Caco-2 (cell line): ENCODE measurements around the gene RIMS4. TPM values are rescaled to one million over a fixed set of nuclear protein-coding genes. Genes with fewer than 3 reads are reported as not detected.
A peak's percentile ranks its signal among the peaks of the same experiment; 100 is the strongest.

Source experiments
- BruUV-seq: library from RNA; stranded (reverse); fragments of 400-500 nt; replicated peaks from 2 replicates; lab custom pipeline; 2021; lab: Mats Ljungman, UMichigan
- CTCF ChIA-PET: fragments of 300-600 bp; sonication (Branson Sonifier 250); formaldehyde crosslinking; loops from one replicate; lab custom pipeline; 2022; ENCODE audit warnings: antibody characterized with exemption; lab: Charles Lee
- POLR2A ChIA-PET: fragments of 300-600 bp; sonication (Branson Sonifier 250); formaldehyde crosslinking; loops from one replicate; lab custom pipeline; 2022; ENCODE audit warnings: antibody characterized with exemption; lab: Charles Lee
- DNase-seq, 2 experiments: peaks; one replicate each; pipeline versions ENCODE4 v3.0.0 to v3.0.0-alpha.2; 2020 to 2022
- H3K27me3 ChIP-seq: replicated peaks from 2 replicates; pipeline ENCODE4 v1.6.0; 2011; ENCODE audit warnings: low read length; ENCODE audit not compliant: control insufficient read depth, insufficient read depth
- H3K36me3 ChIP-seq: 2 replicates; pipeline ENCODE4 v1.5.1; 2011; ENCODE audit warnings: low read length; ENCODE audit not compliant: control insufficient read depth, insufficient read depth
- H3K4me1 ChIP-seq: fragments of 250-450 bp; sonication (Bioruptor Pico); 2 replicates; pipeline ENCODE4 v1.5.1; 2020; ENCODE audit warnings: mild to moderate bottlenecking
- H3K4me3 ChIP-seq: 2 replicates; pipeline ENCODE4 v1.5.1; 2011; ENCODE audit warnings: low read depth, mild to moderate bottlenecking, control low read depth, low read length
- H3K9me3 ChIP-seq: fragments of 250-450 bp; sonication (Bioruptor Pico); 2 replicates; pipeline ENCODE4 v1.5.1; 2020; ENCODE audit warnings: mild to moderate bottlenecking, moderate library complexity
- H3K27ac Mint-ChIP-seq: one replicate; pipeline ENCODE4 v1.8.0; 2022; ENCODE audit warnings: mixed read lengths; ENCODE audit not compliant: unreplicated experiment
- H3K27me3 Mint-ChIP-seq: one replicate; pipeline ENCODE4 v1.8.0; 2022; ENCODE audit warnings: mixed read lengths; ENCODE audit not compliant: insufficient read depth, unreplicated experiment
- H3K36me3 Mint-ChIP-seq: one replicate; pipeline ENCODE4 v1.8.0; 2022; ENCODE audit warnings: mild to moderate bottlenecking, mixed read lengths; ENCODE audit not compliant: insufficient read depth, unreplicated experiment
- H3K4me1 Mint-ChIP-seq: one replicate; pipeline ENCODE4 v1.8.0; 2022; ENCODE audit warnings: low read depth, mixed read lengths; ENCODE audit not compliant: unreplicated experiment
- H3K4me3 Mint-ChIP-seq: one replicate; pipeline ENCODE4 v1.8.0; 2022; ENCODE audit warnings: mild to moderate bottlenecking, moderate library complexity, mixed read lengths; ENCODE audit not compliant: unreplicated experiment
- H3K9me3 Mint-ChIP-seq: one replicate; pipeline ENCODE4 v1.8.0; 2022; ENCODE audit warnings: mixed read lengths; ENCODE audit not compliant: unreplicated experiment
- CTCF ChIP-seq, 2 experiments: fragments of 200-600 bp in 1 of 2; IDR thresholded peaks; 1 replicate in 1 of 2; 2 replicates in 1 of 2; pipeline versions ENCODE4 v1.5.1 to v1.8.0; 2011 to 2022; ENCODE audit warnings: antibody characterized with exemption in 1 of 2, control low read depth in 1 of 2, inconsistent platforms in 1 of 2, low read depth in 1 of 2, low read length in 1 of 2, mild to moderate bottlenecking in 1 of 2, moderate library complexity in 1 of 2; ENCODE audit not compliant: insufficient read depth in 1 of 2, severe bottlenecking in 1 of 2, unreplicated experiment in 1 of 2
- intact Hi-C: fragments of 100-400 bp; cut with micrococcal nuclease; formaldehyde crosslinking; loops from one replicate; pipeline ENCODE4 v1.10.0; 2022; ENCODE audit not compliant: unreplicated experiment
- total RNA-seq: library from RNA; stranded (reverse); gene quantifications from 2 replicates; pipeline ENCODE4 v1.2.3, GENCODE V29; 2022

RIMS4 gene
- total RNA-seq, 1 experiment from 2014 or later = 9.0 TPM

- no peak overlapping the region for H3K27ac Mint-ChIP-seq
- POLR2A ChIA-PET = no interaction called here
- intact Hi-C loops = loop anchor here (1.0 to 5.0 kb wide), 3 partner anchors 54 to 113 kb away; no protein-coding TSS in a partner anchor
- no peaks in the 10 kb centered on the region for H3K36me3 Mint-ChIP-seq
- peak; percentile 59 to 62 for TF ChIP-seq CTCF (IDR thresholded peaks at IDR 0.05; ENCODE audit: insufficient read depth in 1 of 2, low read depth in 1 of 2, low read length in 1 of 2, severe bottlenecking in 1 of 2, unreplicated experiment in 1 of 2)
- no peaks in the 10 kb centered on the region for H3K4me1 ChIP-seq
- H3K9me3 Mint-ChIP-seq = no peaks in the 10 kb centered on the region
- CTCF ChIA-PET = interaction anchor here (0.5 to 2.1 kb wide), 7 partner anchors 15 to 117 kb away, joined by 3 to 7 read pairs (median 5); partner anchors contain the start of gene YWHAB
- H3K9me3 ChIP-seq = peaks cover 2% of the 10 kb centered on the region; the same call in 1 of the 2 replicates
- peak in 1 of 2 experiments; percentile 35 for DNase-seq
- no TSS peak for BruUV-seq
- H3K4me1 Mint-ChIP-seq = no peaks in the 10 kb centered on the region
- H3K27me3 Mint-ChIP-seq = peaks cover 4% of the 10 kb centered on the region
- no peak overlapping the region for H3K4me3 Mint-ChIP-seq
- no peak overlapping the region for H3K4me3 ChIP-seq
- H3K36me3 ChIP-seq = no peaks in the 10 kb centered on the region
- no peaks in the 10 kb centered on the region for H3K27me3 ChIP-seq
These were observed 9.8 kb downstream of the RIMS4 start for GRCh38 chr20:44800391-44801046.

- BruUV-seq = no TSS peak
- H3K36me3 ChIP-seq = no peaks in the 10 kb centered on the region
- no peaks in the 10 kb centered on the region for H3K36me3 Mint-ChIP-seq
- no peak for TF ChIP-seq CTCF (IDR thresholded peaks at IDR 0.05; ENCODE audit: insufficient read depth in 1 of 2, low read depth in 1 of 2, low read length in 1 of 2, severe bottlenecking in 1 of 2, unreplicated experiment in 1 of 2)
- H3K4me3 ChIP-seq = no peak overlapping the region
- intact Hi-C loops = loop anchor here (1.0 to 5.0 kb wide), 3 partner anchors 53 to 112 kb away; no protein-coding TSS in a partner anchor
- H3K9me3 Mint-ChIP-seq = no peaks in the 10 kb centered on the region
- no peak for DNase-seq
- H3K27ac Mint-ChIP-seq = no peak overlapping the region
- POLR2A ChIA-PET = no interaction called here
- H3K4me3 Mint-ChIP-seq = no peak overlapping the region
- peaks cover 2% of the 10 kb centered on the region; the same call in 1 of the 2 replicates for H3K9me3 ChIP-seq
- no peaks in the 10 kb centered on the region for H3K4me1 ChIP-seq
- H3K27me3 Mint-ChIP-seq = peaks cover 7% of the 10 kb centered on the region
- no peaks in the 10 kb centered on the region for H3K27me3 ChIP-seq
- H3K4me1 Mint-ChIP-seq = no peaks in the 10 kb centered on the region
- CTCF ChIA-PET = interaction anchor here (0.5 to 2.1 kb wide), 5 partner anchors 14 to 224 kb away, joined by 3 to 7 read pairs (median 5); no protein-coding TSS in a partner anchor
These were observed 10.7 kb downstream of the RIMS4 start for GRCh38 chr20:44799691-44800090.

GRCh38 chr20:44796758-44797457, 13.4 kb downstream of the RIMS4 start:
- H3K4me3 Mint-ChIP-seq = no peak overlapping the region
- H3K9me3 Mint-ChIP-seq = no peaks in the 10 kb centered on the region
- Histone ChIP-seq H3K36me3 (no peaks in the 10 kb centered on the region), H3K4me1 (no peaks in the 10 kb centered on the region), H3K27me3 (no peaks in the 10 kb centered on the region), H3K9me3 (peaks cover 2% of the 10 kb centered on the region; the same call in 1 of the 2 replicates), H3K4me3 (no peak overlapping the region)
- CTCF ChIA-PET = interaction anchor here (1.0 to 2.0 kb wide), 3 partner anchors 9 to 49 kb away, joined by 4 to 6 read pairs (median 4); no protein-coding TSS in a partner anchor
- POLR2A ChIA-PET = no interaction called here
- no peak overlapping the region for H3K27ac Mint-ChIP-seq
- intact Hi-C loops = no loop called here
- no peaks in the 10 kb centered on the region for H3K4me1 Mint-ChIP-seq
- no TSS peak for BruUV-seq
- H3K27me3 Mint-ChIP-seq = peaks cover 7% of the 10 kb centered on the region
- no peak for DNase-seq
- TF ChIP-seq CTCF (IDR thresholded peaks at IDR 0.05; ENCODE audit: insufficient read depth in 1 of 2, low read depth in 1 of 2, low read length in 1 of 2, severe bottlenecking in 1 of 2, unreplicated experiment in 1 of 2) = no peak
- no peaks in the 10 kb centered on the region for H3K36me3 Mint-ChIP-seq
